HT-29 (cell line): ENCODE measurements around the gene AHCYL1. TPM values are rescaled to one million over a fixed set of nuclear protein-coding genes. Genes with fewer than 3 reads are reported as not detected.

Source experiments
- DNase-seq: peaks from one replicate; pipeline ENCODE4 v3.0.0-alpha.2; 2015; ENCODE audit warnings: low spot score
- total RNA-seq: library from RNA; depleted of rRNA; stranded (reverse); fragments of >200 nt; shearing (Covaris generic); gene quantifications from 2 replicates; pipeline ENCODE4 v1.2.3, GENCODE V29; 2014

AHCYL1 gene
- total RNA-seq, 1 experiment from 2014 or later: 48.7 TPM

- no peak for DNase-seq
These were observed 7.8 kb upstream of the AHCYL1 start for GRCh38 chr1:109976762-109977161.

DNA sequence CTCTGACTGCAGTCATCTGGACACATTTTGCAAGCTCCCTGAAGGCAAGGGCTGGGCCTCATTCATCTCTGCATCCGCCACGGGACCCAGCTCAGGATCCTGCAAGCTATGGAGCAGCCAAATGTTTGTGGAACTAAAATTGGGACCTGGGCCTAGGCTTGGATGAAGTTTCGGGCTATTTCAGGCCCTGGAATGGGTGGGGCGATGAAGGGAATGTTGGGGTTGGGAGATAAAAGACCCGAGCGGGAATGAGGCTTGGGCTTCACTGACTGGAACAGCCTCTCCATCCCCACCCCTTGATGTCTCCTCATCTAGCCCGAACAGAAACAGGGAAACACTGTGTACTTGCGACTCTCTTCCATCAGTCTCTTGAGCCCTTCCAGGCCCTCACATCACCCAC is 7.3 kb upstream of the AHCYL1 start:
- DNase-seq: no peak

- DNase-seq: no peak
These were observed 6.7 kb upstream of the AHCYL1 start for GRCh38 chr1:109977657-109978378.

GRCh38 chr1:109978761-109979488 is 5.6 kb upstream of the AHCYL1 start:
- no peak for DNase-seq

GRCh38 chr1:109979489-109980091 is 5.0 kb upstream of the AHCYL1 start:
- no peak for DNase-seq

DNA sequence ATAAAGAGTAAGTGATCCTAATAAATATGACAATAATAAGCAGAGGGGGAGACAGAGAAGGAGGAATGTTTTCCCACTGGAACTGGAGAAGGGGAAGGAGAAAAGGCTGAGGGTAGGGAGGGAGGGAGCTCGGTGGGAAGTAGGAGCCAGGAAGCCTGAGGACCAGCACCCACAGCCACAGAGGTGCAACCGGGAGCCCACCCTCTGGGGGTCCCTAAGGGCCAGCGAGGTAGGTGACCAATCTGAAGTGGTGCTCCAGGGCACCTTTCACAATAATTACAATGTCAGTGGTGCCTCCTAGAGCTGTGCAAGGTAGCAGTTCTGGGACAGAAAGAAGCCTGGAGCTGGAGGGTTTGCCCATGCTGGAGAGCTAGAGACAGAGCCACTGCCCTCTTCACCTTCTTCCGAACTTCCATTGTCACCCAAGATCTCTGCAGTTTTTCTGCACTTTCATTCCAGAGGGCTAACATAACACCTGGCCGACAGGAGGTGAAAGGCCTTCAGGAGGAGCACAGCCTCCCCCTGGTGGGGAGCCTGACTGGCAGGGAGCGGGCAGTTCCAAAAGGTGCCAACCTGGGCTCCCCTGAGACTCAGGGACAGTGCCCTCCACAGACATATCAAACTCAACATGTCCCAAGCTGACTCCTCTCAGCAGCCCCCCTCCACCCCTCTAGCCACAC is 4.1 kb upstream of the AHCYL1 start:
- peak; percentile 77 for DNase-seq

GRCh38 chr1:109981004-109981335 is 3.6 kb upstream of the AHCYL1 start:
- DNase-seq: no peak

DNA sequence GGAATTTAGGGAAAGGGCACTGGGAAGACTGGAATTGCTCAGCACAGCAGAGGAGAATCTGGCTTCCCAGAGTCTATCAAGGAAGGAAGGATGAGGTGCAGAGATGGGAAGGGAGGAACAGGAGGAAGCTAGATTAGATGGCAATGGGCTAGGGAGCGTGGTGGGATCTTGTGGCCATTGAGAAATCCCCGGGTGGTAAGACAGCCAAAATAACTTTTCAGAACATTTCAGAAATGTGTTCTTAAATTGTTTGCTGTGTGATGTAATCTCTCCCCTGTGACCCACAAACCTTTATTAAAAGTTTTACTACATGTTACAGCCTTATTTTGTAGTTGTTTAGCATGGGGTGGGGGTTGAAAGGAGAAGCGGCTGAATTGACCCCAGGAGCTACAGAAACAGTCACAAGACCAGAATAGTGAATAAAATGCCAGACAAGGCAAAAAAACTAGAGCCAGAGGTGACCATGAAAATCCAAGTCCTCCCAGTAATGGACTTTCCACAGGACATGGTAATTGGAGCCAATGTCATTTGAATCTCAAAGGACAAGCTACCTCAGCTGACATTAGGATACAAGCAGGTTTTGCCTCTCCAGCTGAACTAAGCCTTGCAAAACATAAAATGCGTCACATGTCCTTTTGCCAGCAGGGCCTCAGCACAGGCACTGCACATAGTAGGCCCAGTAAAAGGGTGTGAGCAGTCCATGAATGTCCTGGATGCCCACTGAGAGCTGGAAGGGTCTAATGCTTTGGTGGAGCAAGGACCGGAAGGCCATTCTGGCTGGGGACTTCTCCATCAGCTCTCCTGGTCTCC is 980 bp upstream of the AHCYL1 start:
- no peak for DNase-seq

- no peak for DNase-seq
These were observed 442 bp upstream of the AHCYL1 start for GRCh38 chr1:109984190-109984455.

DNA sequence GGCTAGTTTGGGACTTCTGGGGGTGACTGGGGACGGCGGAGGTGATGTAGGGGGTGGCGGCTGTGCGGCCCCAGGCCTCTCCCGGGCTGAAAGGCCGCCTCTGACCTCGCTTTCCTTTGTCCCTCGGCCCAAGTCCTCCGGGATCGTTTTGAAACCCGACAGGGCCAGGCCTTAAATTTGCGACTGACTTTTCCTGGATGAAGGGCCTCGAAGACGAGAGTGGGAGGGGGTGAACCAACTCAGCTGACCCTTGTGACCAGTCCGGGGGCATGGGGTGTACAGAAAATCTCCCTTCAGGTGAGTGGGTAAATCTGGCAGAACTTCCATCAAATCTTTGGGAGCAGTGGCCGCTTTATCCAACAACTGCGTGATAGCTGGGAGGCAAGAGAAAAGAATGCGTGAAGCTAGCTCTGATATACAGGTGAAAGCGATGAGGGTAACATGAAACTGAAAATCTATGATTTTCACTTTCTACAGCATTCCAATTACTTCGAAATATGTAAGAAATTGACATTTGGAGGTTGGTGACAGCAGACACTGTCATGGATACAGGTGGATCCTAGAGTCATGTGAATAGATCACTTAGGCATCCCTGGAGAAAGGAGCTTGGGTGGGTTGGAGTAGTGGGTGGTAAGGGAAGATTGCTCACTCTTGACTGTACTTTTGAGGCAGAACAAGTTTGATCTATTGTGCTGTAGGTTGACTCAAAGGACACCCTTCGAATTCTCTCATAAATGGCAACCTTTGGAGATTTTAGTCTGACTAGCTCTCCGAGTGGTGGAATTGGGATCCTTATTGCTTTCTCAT is 885 bp downstream of the AHCYL1 start:
- peak; percentile 28 for DNase-seq

DNA sequence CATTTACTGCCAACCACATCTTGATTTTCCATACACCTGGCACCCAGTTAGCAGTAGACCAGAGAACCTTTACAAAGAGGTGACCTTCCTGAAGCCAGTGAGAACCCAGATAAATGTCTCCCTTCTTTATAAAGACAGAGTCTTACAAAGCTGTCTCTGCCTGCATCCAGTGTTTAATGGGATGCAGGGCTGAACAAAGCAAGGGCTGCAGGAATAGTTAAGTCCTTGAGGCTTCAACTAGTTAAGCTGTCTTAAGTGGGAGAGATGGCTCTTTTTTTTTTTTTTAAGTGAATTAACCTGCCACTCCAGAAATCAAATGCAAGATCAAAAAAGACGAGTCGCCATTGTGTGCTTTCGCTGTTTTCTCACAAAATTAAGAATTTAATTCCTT is 1.5 kb downstream of the AHCYL1 start:
- DNase-seq: no peak

DNA sequence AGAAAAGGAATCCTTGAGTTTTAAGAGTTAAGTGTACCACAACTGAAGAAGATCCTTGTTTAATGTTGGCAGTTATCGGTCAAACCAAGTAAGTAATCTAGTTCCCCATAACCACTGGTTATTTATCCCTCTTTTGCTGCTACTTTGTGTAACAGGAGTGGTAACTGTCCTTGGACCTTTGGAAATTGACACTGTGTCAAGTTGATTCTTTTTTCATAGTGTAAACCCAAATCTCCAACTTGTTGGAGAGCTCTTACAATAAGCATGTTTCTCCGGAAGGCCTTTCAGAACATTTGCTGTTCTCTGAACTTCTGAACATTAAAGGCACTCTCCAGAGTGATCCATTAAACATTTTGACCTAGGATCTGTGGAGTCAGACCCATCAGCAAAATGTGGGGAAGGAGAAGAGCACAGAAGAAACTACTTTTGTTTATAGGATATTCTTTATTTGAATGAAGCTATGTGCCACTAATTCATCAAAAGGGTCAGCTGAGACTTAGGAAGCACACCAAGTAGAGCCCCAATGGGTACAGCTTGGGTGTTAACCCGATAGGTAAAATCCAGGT is 3.9 kb downstream of the AHCYL1 start:
- no peak for DNase-seq

- no peak for DNase-seq
These were observed 5.1 kb downstream of the AHCYL1 start for GRCh38 chr1:109989506-109990301.

DNA sequence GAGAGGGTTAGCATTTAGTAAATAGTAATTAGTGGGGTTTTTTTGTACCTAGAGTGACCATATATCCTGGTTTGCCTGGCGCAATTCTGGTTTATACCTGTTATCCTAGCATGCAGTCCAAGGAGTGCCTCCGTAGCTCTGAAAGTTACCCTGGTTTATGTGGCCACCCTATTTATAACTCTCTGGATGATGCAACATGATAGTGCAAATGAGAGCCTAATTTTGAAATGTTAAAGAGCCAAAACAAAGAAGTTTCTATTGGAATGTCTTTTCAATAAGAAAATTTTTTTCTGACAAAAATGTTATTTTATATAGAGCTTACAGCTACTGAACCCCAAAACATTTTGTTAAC is 5.7 kb downstream of the AHCYL1 start:
- DNase-seq: no peak

- no peak for DNase-seq
These were observed 6.9 kb downstream of the AHCYL1 start for GRCh38 chr1:109991400-109991925.

DNA sequence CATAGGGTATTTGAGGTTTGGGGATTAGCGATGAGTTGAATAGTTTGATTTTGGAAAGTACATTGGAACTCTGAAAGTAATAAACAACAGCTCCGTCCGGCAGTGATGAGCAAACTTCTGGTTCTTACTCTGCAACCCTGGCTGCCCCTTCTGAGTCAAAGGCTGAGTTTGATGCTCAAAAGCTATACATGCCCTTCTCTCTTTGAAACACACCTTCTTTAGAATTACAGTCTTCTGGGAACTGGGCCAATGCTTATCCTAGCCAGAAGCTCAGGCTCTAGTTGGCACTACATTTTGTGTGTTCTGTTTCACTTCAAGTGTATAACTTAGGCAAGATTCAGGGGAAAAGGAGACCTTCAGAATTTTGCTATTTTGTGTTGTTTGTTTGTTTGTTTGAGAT is 9.3 kb downstream of the AHCYL1 start:
- DNase-seq: no peak

- no peak for DNase-seq
These were observed 10.1 kb downstream of the AHCYL1 start for GRCh38 chr1:109994654-109995053.

- DNase-seq: no peak
These were observed 11.0 kb downstream of the AHCYL1 start for GRCh38 chr1:109995536-109995935.

- no peak for DNase-seq
These were observed 11.9 kb downstream of the AHCYL1 start for GRCh38 chr1:109996476-109996875.
